HepG2 (cell line): ENCODE results near the gene AFF1. TPM values are rescaled to one million over a fixed set of nuclear protein-coding genes. Genes with fewer than 3 reads are reported as not detected.

Experiments
- ATAC-seq: fragments of 200-7000 bp; cut with Tn5 transposase; 3 replicates; pipeline ENCODE4 v1.9.1; 2020; ENCODE audit warnings: mild to moderate bottlenecking, moderate library complexity
- BruUV-seq: library from RNA; stranded (reverse); fragments of 400-500 nt; replicated peaks from 2 replicates; lab custom pipeline; 2021; lab: Mats Ljungman, UMichigan
- CTCF ChIA-PET: fragments of 300-600 bp; formaldehyde crosslinking; extraction: SDS; loops from one replicate; lab custom pipeline; 2021; ENCODE audit warnings: low total read pairs, inconsistent platforms, low intra/inter-chr PET ratio; lab: Yijun Ruan, JAX
- POLR2A ChIA-PET: fragments of 350-600 bp; sonication (Branson Sonifier 250); formaldehyde crosslinking; loops from one replicate; lab custom pipeline; 2020; ENCODE audit warnings: antibody characterized with exemption, inconsistent platforms; lab: Yijun Ruan, JAX
- DNase-seq: peaks from one replicate; pipeline ENCODE4 v3.0.0-alpha.2; 2015; ENCODE audit warnings: low spot score
- FAIRE-seq: peaks from 3 replicates; lab custom pipeline; 2011; peaks lifted over from hg19 to GRCh38; lab: Jason Lieb, UNC
- H2AFZ ChIP-seq: one replicate; pipeline ENCODE4 v1.6.1; 2011; ENCODE audit warnings: low read length, inconsistent platforms
- H3K27ac ChIP-seq: fragments of 300-600 bp; 3 replicates; pipeline ENCODE4 v1.8.0; 2011; ENCODE audit warnings: mixed run types, mild to moderate bottlenecking, mixed read lengths, low read length, inconsistent platforms; ENCODE audit not compliant: insufficient read depth; ENCODE audit errors: extremely low read length
- H3K27me3 ChIP-seq, 2 experiments: fragments of 200-600 bp in 1 of 2; 2 replicates in 1 of 2; 3 replicates in 1 of 2; pipeline versions ENCODE4 v1.6.0 to v1.8.0; 2011; ENCODE audit warnings: low read length in 2 of 2, mild to moderate bottlenecking in 2 of 2, moderate library complexity in 2 of 2, inconsistent platforms in 1 of 2; ENCODE audit not compliant: insufficient read depth in 2 of 2, control insufficient read depth in 1 of 2
- H3K36me3 ChIP-seq, 2 experiments: fragments of 200-600 bp in 1 of 2; replicated peaks in 1 of 2; 2 replicates in 1 of 2; 3 replicates in 1 of 2; pipeline versions ENCODE4 v1.5.1 to v1.8.0; 2011; ENCODE audit warnings: low read length in 2 of 2, inconsistent platforms in 1 of 2; ENCODE audit not compliant: insufficient read depth in 2 of 2, control insufficient read depth in 1 of 2
- H3K4me1 ChIP-seq: 2 replicates; pipeline ENCODE4 v1.5.1; 2012; ENCODE audit warnings: low read length, inconsistent platforms; ENCODE audit not compliant: insufficient read depth
- H3K4me2 ChIP-seq: 2 replicates; pipeline ENCODE4 v1.6.0; 2011; ENCODE audit warnings: low read depth, low read length, inconsistent platforms
- H3K4me3 ChIP-seq, 3 experiments: fragments of 200-600 bp in 1 of 3; sonication (generic), shearing (Covaris generic) in 1 of 3; replicated peaks in 1 of 3; 2 replicates each; pipeline ENCODE4 v1.5.1; 2011 to 2016; ENCODE audit warnings: low read length in 3 of 3, inconsistent platforms in 2 of 3, low read depth in 2 of 3, mild to moderate bottlenecking in 2 of 3, control low read depth in 1 of 3, mixed read lengths in 1 of 3; ENCODE audit not compliant: insufficient read depth in 1 of 3
- H3K79me2 ChIP-seq: one replicate; pipeline ENCODE4 v1.6.1; 2011; ENCODE audit warnings: low read length, inconsistent platforms; ENCODE audit not compliant: insufficient read depth
- H3K9ac ChIP-seq: 2 replicates; pipeline ENCODE4 v1.6.0; 2011; ENCODE audit warnings: mild to moderate bottlenecking, low read depth, low read length, inconsistent platforms; ENCODE audit not compliant: insufficient read depth
- H3K9me3 ChIP-seq: 2 replicates; pipeline ENCODE4 v1.5.1; 2012; ENCODE audit warnings: mild to moderate bottlenecking, low read length
- H4K20me1 ChIP-seq: 2 replicates; pipeline ENCODE4 v1.6.0; 2011; ENCODE audit warnings: inconsistent platforms, mild to moderate bottlenecking, low read length, moderate library complexity; ENCODE audit not compliant: insufficient read depth
- ELF1 ChIP-seq: sonication (generic); formaldehyde crosslinking; IDR thresholded peaks from 2 replicates; pipeline ENCODE4 v1.4.0; 2020; ENCODE audit warnings: missing genetic modification reagents
- NR0B2 ChIP-seq: sonication (generic); formaldehyde crosslinking; IDR thresholded peaks from 2 replicates; pipeline ENCODE4 v1.4.0; 2020; ENCODE audit warnings: mild to moderate bottlenecking, missing genetic modification reagents
- RAD51 ChIP-seq: fragments of 450-650 bp; IDR thresholded peaks from 2 replicates; pipeline ENCODE4 v1.6.1; 2016; ENCODE audit warnings: borderline replicate concordance
- RELA ChIP-seq: sonication (generic); formaldehyde crosslinking; IDR thresholded peaks from 2 replicates; pipeline ENCODE4 v1.4.0; 2020; ENCODE audit warnings: missing genetic modification reagents
- RFX1 ChIP-seq: fragments of 450-650 bp; IDR thresholded peaks from 2 replicates; pipeline ENCODE4 v1.6.1; 2017
- SOX5 ChIP-seq: IDR thresholded peaks from 2 replicates; pipeline ENCODE4 v1.6.1; 2016; ENCODE audit warnings: borderline replicate concordance
- TFE3 ChIP-seq: IDR thresholded peaks from 2 replicates; pipeline ENCODE4 v1.6.1; 2016
- YEATS2 ChIP-seq: sonication (generic); formaldehyde crosslinking; IDR thresholded peaks from 2 replicates; pipeline ENCODE4 v1.4.0; 2020; ENCODE audit warnings: missing genetic modification reagents, borderline replicate concordance
- ZBTB33 ChIP-seq: sonication (generic); formaldehyde crosslinking; IDR thresholded peaks from 2 replicates; pipeline ENCODE4 v1.4.0; 2020; ENCODE audit warnings: missing genetic modification reagents
- ZFP91 ChIP-seq: sonication (generic); formaldehyde crosslinking; IDR thresholded peaks from 2 replicates; pipeline ENCODE4 v1.9.0; 2022; ENCODE audit warnings: missing genetic modification reagents, mild to moderate bottlenecking, borderline replicate concordance
- ZNF263 ChIP-seq: sonication (generic); formaldehyde crosslinking; IDR thresholded peaks from 2 replicates; pipeline ENCODE4 v1.4.0; 2020; ENCODE audit warnings: missing genetic modification reagents
- ZNF567 ChIP-seq: sonication (generic); formaldehyde crosslinking; IDR thresholded peaks from 2 replicates; pipeline ENCODE4 v1.8.1; 2023; ENCODE audit warnings: mild to moderate bottlenecking, missing genetic modification reagents, borderline replicate concordance
- ZNF710 ChIP-seq: sonication (generic); formaldehyde crosslinking; IDR thresholded peaks from 2 replicates; pipeline ENCODE4 v1.5.0; 2020; ENCODE audit warnings: mild to moderate bottlenecking, missing genetic modification reagents, borderline replicate concordance
- ZNF766 ChIP-seq: sonication (generic); formaldehyde crosslinking; IDR thresholded peaks from 2 replicates; pipeline ENCODE4 v1.5.0; 2020; ENCODE audit warnings: missing genetic modification reagents, borderline replicate concordance
- ZSCAN21 ChIP-seq: sonication (generic); formaldehyde crosslinking; IDR thresholded peaks from 2 replicates; pipeline ENCODE4 v1.8.0; 2022; ENCODE audit warnings: mild to moderate bottlenecking, missing genetic modification reagents, moderate library complexity, borderline replicate concordance
- WGBS: methylation state at CpG from one replicate; pipeline ENCODE4 v1.1.6; 2017; ENCODE audit warnings: low lambda C conversion rate; 5-methylcytosine and 5-hydroxymethylcytosine counted together
- in situ Hi-C: cut with HindIII; loops from 2 replicates; pipeline ENCODE4 v1.10.0; 2017; ENCODE audit warnings: low pct_unique_long_range_greater_than_20kb; ENCODE audit not compliant: extremely low pct_ligation_motif_present
- intact Hi-C: fragments of 100-400 bp; cut with micrococcal nuclease; formaldehyde crosslinking; loops from one replicate; pipeline ENCODE4 v1.10.0; 2022; ENCODE audit not compliant: unreplicated experiment
- polyA plus RNA-seq, 8 experiments: library from polyadenylated mRNA; depleted of rRNA in 3 of 8; stranded (reverse) in 7 of 8; unstranded in 1 of 8; fragments of >200 nt; fragmentation: Illumina TruSeq in 4 of 8; extraction: Trizol in 4 of 8; gene quantifications; 2 replicates each; pipeline versions ENCODE4 v1.2.1 to v1.2.3, GENCODE V29; 2011 to 2016; ENCODE audit warnings: low read depth in 4 of 8, missing spikeins in 1 of 8, mixed read lengths in 1 of 8; ENCODE audit not compliant: insufficient read depth in 1 of 8
- total RNA-seq, 5 experiments: library from RNA; depleted of rRNA; stranded (reverse); fragments of >200 nt; fragmentation: Illumina TruSeq; extraction: Trizol; gene quantifications; 2 replicates each; pipeline ENCODE4 v1.2.3, GENCODE V29; 2016; ENCODE audit warnings: low read depth in 1 of 5

AFF1 gene
- total and polyA plus RNA-seq, 2 of the 13 experiments (the other 11 are each of a cell fraction or from before 2014, with no cell fraction given), result 15.5 to 15.9 TPM

- TF ChIP-seq TFE3 (CRISPR knock-in tag) (no peak), ZNF567 (no peak), ZNF263 (no peak), RFX1 (no peak), ZNF710 (CRISPR knock-in tag) (no peak), ELF1 (CRISPR knock-in tag) (no peak)
Observed at GRCh38 chr4:87053802-87054767, 119.3 kb downstream of the AFF1 start (continued).

GRCh38 chr4:87054900-87055299 is 120.1 kb downstream of the AFF1 start:
- Histone ChIP-seq H3K27ac (no peak overlapping the region), H3K9ac (no peak overlapping the region), H4K20me1 (no peaks in the 10 kb centered on the region), H3K4me2 (no peak overlapping the region), H2AFZ (no peak overlapping the region), H3K4me3 (no peak overlapping the region), H3K4me1 (peaks cover 7% of the 10 kb centered on the region), H3K27me3 (no peaks in the 10 kb centered on the region), H3K9me3 (no peaks in the 10 kb centered on the region), H3K79me2 (peaks cover 3% of the 10 kb centered on the region), H3K36me3 (peaks cover 8 to 20% of the 10 kb centered on the region in 2 experiments)
- no TSS peak for BruUV-seq
- no peak for FAIRE-seq
- no peak for DNase-seq
- ChIA-PET POLR2A (no interaction called here), CTCF (no interaction called here)
- intact Hi-C loops (no loop called here), in situ Hi-C loops (no loop called here)
- ATAC-seq, result no peak
- 75% methylated on average over 3 of the region's 3 CpGs for WGBS
- TF ChIP-seq NR0B2 (CRISPR knock-in tag), result no peak
- TF ChIP-seq RELA (CRISPR knock-in tag), result no peak
- TF ChIP-seq ZBTB33 (CRISPR knock-in tag), result no peak
- TF ChIP-seq SOX5 (CRISPR knock-in tag), result no peak
- TF ChIP-seq YEATS2, result no peak
- no peak for TF ChIP-seq ZNF766 (CRISPR knock-in tag)
- TF ChIP-seq RAD51, result no peak
- no peak for TF ChIP-seq ZSCAN21 (CRISPR knock-in tag)
- no peak for TF ChIP-seq ZFP91
